NT2/D1 (cell line): ENCODE data around the gene TRAF1.

Experiments
- SUZ12 ChIP-seq: IDR thresholded peaks from 2 replicates; pipeline ENCODE4 v1.6.1; 2011; ENCODE audit not compliant: insufficient read length, insufficient read depth; ENCODE audit errors: extremely low read depth
- YY1 ChIP-seq: IDR thresholded peaks from 2 replicates; pipeline ENCODE4 v1.6.1; 2011; ENCODE audit not compliant: insufficient read length, insufficient read depth
- ZNF274 ChIP-seq: IDR thresholded peaks from 2 replicates; pipeline ENCODE4 v1.6.1; 2011; ENCODE audit warnings: mild to moderate bottlenecking, low read depth, low read length

GRCh38 chr9:120865809-120866208 is 60.8 kb downstream of the TRAF1 start:
- no peak for TF ChIP-seq ZNF274
- TF ChIP-seq YY1 = no peak
- no peak for TF ChIP-seq SUZ12
